GM20000 (cell line): ENCODE measurements around the gene TIPARP.

Experiments used
- DNase-seq: peaks from one replicate; pipeline ENCODE4 v3.0.0; 2012; ENCODE audit warnings: low spot score
- TF ChIP-seq, protein P1 (sequence below): IDR thresholded peaks from 2 replicates; pipeline ENCODE4 v1.5.1; 2012; ENCODE audit warnings: mild to moderate bottlenecking, control low read depth; ENCODE audit errors: extremely low read depth, missing control alignments

The TIPARP gene

GRCh38 chr3:156670077-156670476, 4.3 kb upstream of the TIPARP start:
- no peak for DNase-seq
- TF ChIP-seq, protein P1, sequence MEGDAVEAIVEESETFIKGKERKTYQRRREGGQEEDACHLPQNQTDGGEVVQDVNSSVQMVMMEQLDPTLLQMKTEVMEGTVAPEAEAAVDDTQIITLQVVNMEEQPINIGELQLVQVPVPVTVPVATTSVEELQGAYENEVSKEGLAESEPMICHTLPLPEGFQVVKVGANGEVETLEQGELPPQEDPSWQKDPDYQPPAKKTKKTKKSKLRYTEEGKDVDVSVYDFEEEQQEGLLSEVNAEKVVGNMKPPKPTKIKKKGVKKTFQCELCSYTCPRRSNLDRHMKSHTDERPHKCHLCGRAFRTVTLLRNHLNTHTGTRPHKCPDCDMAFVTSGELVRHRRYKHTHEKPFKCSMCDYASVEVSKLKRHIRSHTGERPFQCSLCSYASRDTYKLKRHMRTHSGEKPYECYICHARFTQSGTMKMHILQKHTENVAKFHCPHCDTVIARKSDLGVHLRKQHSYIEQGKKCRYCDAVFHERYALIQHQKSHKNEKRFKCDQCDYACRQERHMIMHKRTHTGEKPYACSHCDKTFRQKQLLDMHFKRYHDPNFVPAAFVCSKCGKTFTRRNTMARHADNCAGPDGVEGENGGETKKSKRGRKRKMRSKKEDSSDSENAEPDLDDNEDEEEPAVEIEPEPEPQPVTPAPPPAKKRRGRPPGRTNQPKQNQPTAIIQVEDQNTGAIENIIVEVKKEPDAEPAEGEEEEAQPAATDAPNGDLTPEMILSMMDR, result no peak

DNA sequence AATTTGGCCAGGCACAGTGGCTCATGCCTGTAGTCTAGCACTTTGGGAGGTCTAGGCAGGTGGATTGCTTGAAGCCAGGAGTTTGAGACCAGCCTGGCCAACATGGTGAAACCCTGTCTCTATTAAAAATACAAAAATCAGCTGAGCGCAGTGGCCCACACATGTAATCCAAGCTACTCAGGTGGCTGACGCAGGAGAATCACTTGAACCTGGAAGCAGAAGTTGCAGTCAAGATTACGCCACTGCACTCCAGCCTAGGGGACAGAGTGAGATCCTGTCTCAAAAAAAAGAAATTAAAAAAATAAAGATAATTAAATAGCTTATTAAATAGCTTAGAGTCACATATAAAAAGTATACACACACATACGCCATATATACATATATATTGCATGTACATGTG, 3.7 kb upstream of the TIPARP start:
- no peak for DNase-seq
- TF ChIP-seq, protein P1, result no peak

- DNase-seq, result no peak
- TF ChIP-seq, protein P1, result no peak
Observed at GRCh38 chr3:156673732-156674045, 701 bp upstream of the TIPARP start.

GRCh38 chr3:156674911-156675829, 780 bp downstream of the TIPARP start:
- TF ChIP-seq, protein P1, result peak; percentile 14
- DNase-seq, result peak; percentile 45

GRCh38 chr3:156675830-156676767, 1.7 kb downstream of the TIPARP start:
- TF ChIP-seq, protein P1, result no peak
- no peak for DNase-seq

GRCh38 chr3:156676768-156677479, 2.5 kb downstream of the TIPARP start:
- TF ChIP-seq, protein P1, result no peak
- no peak for DNase-seq
